HCT116 (cell line): ENCODE results near the gene TAC1. TPM values are rescaled to one million over a fixed set of nuclear protein-coding genes. Genes with fewer than 3 reads are reported as not detected.

Experiments
- ATAC-seq: fragments of 200-7000 bp; cut with Tn5 transposase; 2 replicates; pipeline ENCODE4 v1.9.1; 2020; ENCODE audit warnings: mild to moderate bottlenecking, moderate library complexity
- BruUV-seq: library from RNA; stranded (reverse); fragments of 400-500 nt; replicated peaks from 2 replicates; lab custom pipeline; 2021; lab: Mats Ljungman, UMichigan
- CTCF ChIA-PET: fragments of 300-600 bp; sonication (Branson Sonifier 250); formaldehyde crosslinking; loops from one replicate; lab custom pipeline; 2021; ENCODE audit warnings: antibody characterized with exemption; lab: Charles Lee
- POLR2A ChIA-PET: fragments of 300-600, 350-600 bp; sonication (Branson Sonifier 250); formaldehyde crosslinking; loops from one replicate; lab custom pipeline; 2021; ENCODE audit warnings: antibody characterized with exemption; lab: Charles Lee
- RAD21 ChIA-PET, 2 experiments: fragments of 300-600 bp; sonication (Branson Sonifier 250); formaldehyde crosslinking; loops; one replicate each; lab custom pipeline; 2023; ENCODE audit warnings: low total read pairs in 2 of 2; ENCODE audit not compliant: uncharacterized antibody in 2 of 2, unreplicated experiment in 2 of 2, low non-redundant PET in 1 of 2; lab: Charles Lee
- DNase-seq: peaks from one replicate; pipeline ENCODE4 v3.0.0-alpha.2; 2010; ENCODE audit warnings: low read depth, low spot score
- H2AFZ ChIP-seq: fragments of 200-600 bp; shearing (Covaris generic), sonication (generic); 2 replicates; pipeline ENCODE4 v1.6.1; 2017; ENCODE audit warnings: low read depth, mixed run types, mixed read lengths, antibody characterized with exemption, low read length; ENCODE audit not compliant: poor library complexity, severe bottlenecking
- H3K27ac ChIP-seq: 2 replicates; pipeline ENCODE4 v1.5.1; 2012; ENCODE audit warnings: low read depth, low read length
- H3K27me3 ChIP-seq: fragments of 200-600 bp; sonication (generic); 2 replicates; pipeline ENCODE4 v1.6.1; 2016; ENCODE audit warnings: mixed run types, low read length, mixed read lengths; ENCODE audit not compliant: insufficient read depth
- H3K36me3 ChIP-seq, 2 experiments: fragments of 200-500 bp in 1 of 2; fragments of 200-600 bp in 1 of 2; sonication (Bioruptor generic) in 1 of 2; sonication (generic) in 1 of 2; 2 replicates each; pipeline versions ENCODE4 v1.5.1 to v1.6.1; 2014 to 2016; ENCODE audit warnings: low read length in 2 of 2, inconsistent platforms in 1 of 2, mixed read lengths in 1 of 2, mixed run types in 1 of 2; ENCODE audit not compliant: insufficient read depth in 2 of 2, control insufficient read depth in 1 of 2
- H3K4me1 ChIP-seq, 2 experiments: fragments of 200-600 bp in 1 of 2; sonication (generic) in 1 of 2; 2 replicates each; pipeline versions ENCODE4 v1.5.1 to v1.6.1; 2012 to 2017; ENCODE audit warnings: low read length in 2 of 2, inconsistent platforms in 1 of 2, mild to moderate bottlenecking in 1 of 2, mixed read lengths in 1 of 2, mixed run types in 1 of 2, moderate library complexity in 1 of 2; ENCODE audit not compliant: insufficient read depth in 2 of 2, control insufficient read depth in 1 of 2
- H3K4me2 ChIP-seq: fragments of 200-600 bp; sonication (generic); 2 replicates; pipeline ENCODE4 v1.6.1; 2017; ENCODE audit warnings: mixed run types, low read length, mixed read lengths
- H3K4me3 ChIP-seq, 2 experiments: fragments of 200-600 bp in 1 of 2; sonication (generic) in 1 of 2; replicated peaks in 1 of 2; 2 replicates each; pipeline ENCODE4 v1.5.1; 2011 to 2016; ENCODE audit warnings: low read length in 2 of 2, control low read depth in 1 of 2, low read depth in 1 of 2, mild to moderate bottlenecking in 1 of 2, mixed read lengths in 1 of 2, mixed run types in 1 of 2
- H3K79me2 ChIP-seq: fragments of 200-600 bp; sonication (generic); 2 replicates; pipeline ENCODE4 v1.6.1; 2017; ENCODE audit warnings: mild to moderate bottlenecking, mixed run types, low read length, moderate library complexity, mixed read lengths; ENCODE audit not compliant: insufficient read depth
- H3K9ac ChIP-seq: fragments of 200-600 bp; sonication (generic); 2 replicates; pipeline ENCODE4 v1.6.1; 2016; ENCODE audit warnings: low read length, mixed read lengths
- H3K9me2 ChIP-seq: fragments of 200-600 bp; sonication (generic), shearing (Covaris generic); 2 replicates; pipeline ENCODE4 v1.6.1; 2017; ENCODE audit warnings: mixed run types, mild to moderate bottlenecking, moderate library complexity; ENCODE audit not compliant: insufficient read depth
- H3K9me3 ChIP-seq, 2 experiments: fragments of 200-500 bp in 1 of 2; fragments of 200-600 bp in 1 of 2; sonication (Bioruptor generic) in 1 of 2; sonication (generic) in 1 of 2; 2 replicates each; pipeline ENCODE4 v1.6.1; 2014 to 2017; ENCODE audit warnings: low read length in 2 of 2, mixed read lengths in 2 of 2, inconsistent platforms in 1 of 2, low read depth in 1 of 2, mild to moderate bottlenecking in 1 of 2, mixed run types in 1 of 2, moderate library complexity in 1 of 2; ENCODE audit not compliant: control insufficient read depth in 1 of 2, insufficient read depth in 1 of 2
- H4K20me1 ChIP-seq: fragments of 200-600 bp; sonication (generic), shearing (Covaris generic); 2 replicates; pipeline ENCODE4 v1.6.1; 2017; ENCODE audit warnings: mixed run types, mild to moderate bottlenecking, moderate library complexity; ENCODE audit not compliant: insufficient read depth
- ELF1 ChIP-seq: IDR thresholded peaks from 2 replicates; pipeline ENCODE4 v1.6.1; 2012; ENCODE audit warnings: low read depth, borderline replicate concordance
- EZH2 ChIP-seq: fragments of 200-600 bp; sonication (generic); IDR thresholded peaks from 2 replicates; pipeline ENCODE4 v1.6.1; 2017; ENCODE audit warnings: antibody characterized with exemption, mixed run types
- EZH2phosphoT487 ChIP-seq: fragments of 200-600 bp; IDR thresholded peaks from 2 replicates; pipeline ENCODE4 v1.6.1; 2018; ENCODE audit warnings: antibody characterized with exemption, borderline replicate concordance
- FOSL1 ChIP-seq: IDR thresholded peaks from 2 replicates; pipeline ENCODE4 v1.6.1; 2012; ENCODE audit warnings: low read depth
- POLR2A ChIP-seq: IDR thresholded peaks from 2 replicates; pipeline ENCODE4 v1.7.0; 2011; ENCODE audit warnings: borderline replicate concordance; ENCODE audit not compliant: insufficient read depth, insufficient read length; ENCODE audit errors: extremely low read depth
- POLR2AphosphoS5 ChIP-seq: IDR thresholded peaks from 2 replicates; pipeline ENCODE4 v1.6.1; 2011; ENCODE audit warnings: mild to moderate bottlenecking, low read depth, low read length, moderate library complexity
- RAD21 ChIP-seq: IDR thresholded peaks from 2 replicates; pipeline ENCODE4 v1.6.1; 2012; ENCODE audit warnings: low read depth, mild to moderate bottlenecking
- SP1 ChIP-seq: IDR thresholded peaks from 2 replicates; pipeline ENCODE4 v1.6.1; 2012; ENCODE audit warnings: low read depth
- SRF ChIP-seq: IDR thresholded peaks from 2 replicates; pipeline ENCODE4 v1.6.1; 2012; ENCODE audit warnings: low read depth
- YY1 ChIP-seq: IDR thresholded peaks from 2 replicates; pipeline ENCODE4 v1.6.1; 2011; ENCODE audit warnings: low read length, low read depth, moderate library complexity, mild to moderate bottlenecking; ENCODE audit not compliant: insufficient replicate concordance; ENCODE audit errors: extremely low read depth
- ZFX ChIP-seq: fragments of 450-650 bp; IDR thresholded peaks from 2 replicates; pipeline ENCODE4 v1.6.1; 2017
- intact Hi-C: fragments of 100-400 bp; cut with micrococcal nuclease; formaldehyde crosslinking; loops from 2 replicates; pipeline ENCODE4 v1.10.0; 2022
- total RNA-seq: library from RNA; stranded (reverse); gene quantifications from one replicate; pipeline ENCODE4 v1.2.1, GENCODE V29; 2021; ENCODE audit not compliant: unreplicated experiment
- TF ChIP-seq, protein P1 (sequence below): IDR thresholded peaks from 2 replicates; pipeline ENCODE4 v1.6.1; 2012; ENCODE audit warnings: low read depth
- TF ChIP-seq, protein P2 (sequence below): IDR thresholded peaks from 2 replicates; pipeline ENCODE4 v1.6.1; 2011; ENCODE audit warnings: mild to moderate bottlenecking, low read length, moderate library complexity; ENCODE audit not compliant: insufficient replicate concordance; ENCODE audit errors: extremely low read depth
- TF ChIP-seq, protein P3 (sequence below), 3 experiments: fragments of 200-600 bp in 1 of 3; sonication (generic) in 1 of 3; IDR thresholded peaks in 2 of 3; conservative IDR thresholded peaks in 1 of 3; 2 replicates each; pipeline ENCODE4 v1.5.1; 2012 to 2017; ENCODE audit warnings: low read depth in 2 of 3, low read length in 2 of 3, antibody characterized with exemption in 1 of 3, borderline replicate concordance in 1 of 3, control low read depth in 1 of 3, mild to moderate bottlenecking in 1 of 3, mixed read lengths in 1 of 3, mixed run types in 1 of 3, moderate library complexity in 1 of 3; ENCODE audit not compliant: insufficient read depth in 1 of 3
- TF ChIP-seq, protein P4 (sequence below): IDR thresholded peaks from 2 replicates; pipeline ENCODE4 v1.6.1; 2012
- TF ChIP-seq, protein P5 (sequence below): IDR thresholded peaks from 2 replicates; pipeline ENCODE4 v1.6.1; 2012

Gene TAC1
- total RNA-seq, 1 experiment from 2014 or later = not detected

DNA sequence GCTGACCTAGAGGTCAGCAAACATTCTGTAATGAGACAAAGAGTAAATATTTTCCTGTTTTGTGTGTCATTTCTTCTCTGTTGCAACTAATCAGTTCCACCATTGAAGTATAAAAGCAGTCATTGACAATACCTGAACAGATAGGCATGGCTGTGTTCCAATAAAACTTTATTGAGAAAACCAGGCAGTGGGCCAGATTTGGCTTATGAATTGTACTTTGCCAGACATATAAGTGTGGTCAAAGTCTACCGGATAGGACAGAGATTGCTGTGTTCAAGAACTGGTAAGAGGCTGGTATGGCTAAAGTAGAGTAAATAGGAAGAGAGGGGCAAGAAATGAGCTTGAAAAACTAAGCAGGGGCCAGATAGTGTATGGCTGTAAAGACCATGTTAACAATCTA is 38.3 kb upstream of the TAC1 start:
- BruUV-seq = no TSS peak
- Histone ChIP-seq H4K20me1 (no peaks in the 10 kb centered on the region), H3K4me2 (no peak overlapping the region), H3K27me3 (peaks cover 6% of the 10 kb centered on the region; the same call in 1 of the 2 replicates), H3K9me2 (no peaks in the 10 kb centered on the region), H3K27ac (no peak overlapping the region), H3K79me2 (no peaks in the 10 kb centered on the region), H3K9me3 (no peaks in the 10 kb centered on the region), H3K36me3 (no peaks in the 10 kb centered on the region), H2AFZ (no peak overlapping the region), H3K9ac (no peak overlapping the region), H3K4me3 (no peak overlapping the region), H3K4me1 (no peaks in the 10 kb centered on the region)
- RAD21 ChIA-PET = no interaction called here
- ATAC-seq (no peak), DNase-seq (no peak)
- intact Hi-C loops = no loop called here
- TF ChIP-seq, protein P1, sequence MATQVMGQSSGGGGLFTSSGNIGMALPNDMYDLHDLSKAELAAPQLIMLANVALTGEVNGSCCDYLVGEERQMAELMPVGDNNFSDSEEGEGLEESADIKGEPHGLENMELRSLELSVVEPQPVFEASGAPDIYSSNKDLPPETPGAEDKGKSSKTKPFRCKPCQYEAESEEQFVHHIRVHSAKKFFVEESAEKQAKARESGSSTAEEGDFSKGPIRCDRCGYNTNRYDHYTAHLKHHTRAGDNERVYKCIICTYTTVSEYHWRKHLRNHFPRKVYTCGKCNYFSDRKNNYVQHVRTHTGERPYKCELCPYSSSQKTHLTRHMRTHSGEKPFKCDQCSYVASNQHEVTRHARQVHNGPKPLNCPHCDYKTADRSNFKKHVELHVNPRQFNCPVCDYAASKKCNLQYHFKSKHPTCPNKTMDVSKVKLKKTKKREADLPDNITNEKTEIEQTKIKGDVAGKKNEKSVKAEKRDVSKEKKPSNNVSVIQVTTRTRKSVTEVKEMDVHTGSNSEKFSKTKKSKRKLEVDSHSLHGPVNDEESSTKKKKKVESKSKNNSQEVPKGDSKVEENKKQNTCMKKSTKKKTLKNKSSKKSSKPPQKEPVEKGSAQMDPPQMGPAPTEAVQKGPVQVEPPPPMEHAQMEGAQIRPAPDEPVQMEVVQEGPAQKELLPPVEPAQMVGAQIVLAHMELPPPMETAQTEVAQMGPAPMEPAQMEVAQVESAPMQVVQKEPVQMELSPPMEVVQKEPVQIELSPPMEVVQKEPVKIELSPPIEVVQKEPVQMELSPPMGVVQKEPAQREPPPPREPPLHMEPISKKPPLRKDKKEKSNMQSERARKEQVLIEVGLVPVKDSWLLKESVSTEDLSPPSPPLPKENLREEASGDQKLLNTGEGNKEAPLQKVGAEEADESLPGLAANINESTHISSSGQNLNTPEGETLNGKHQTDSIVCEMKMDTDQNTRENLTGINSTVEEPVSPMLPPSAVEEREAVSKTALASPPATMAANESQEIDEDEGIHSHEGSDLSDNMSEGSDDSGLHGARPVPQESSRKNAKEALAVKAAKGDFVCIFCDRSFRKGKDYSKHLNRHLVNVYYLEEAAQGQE = no peak
- TF ChIP-seq FOSL1 (no peak), SP1 (no peak), POLR2A (no peak), ZFX (no peak), ELF1 (no peak), YY1 (no peak), EZH2phosphoT487 (no peak), SRF (no peak), POLR2AphosphoS5 (no peak), EZH2 (no peak), RAD21 (no peak)
- TF ChIP-seq, protein P2, sequence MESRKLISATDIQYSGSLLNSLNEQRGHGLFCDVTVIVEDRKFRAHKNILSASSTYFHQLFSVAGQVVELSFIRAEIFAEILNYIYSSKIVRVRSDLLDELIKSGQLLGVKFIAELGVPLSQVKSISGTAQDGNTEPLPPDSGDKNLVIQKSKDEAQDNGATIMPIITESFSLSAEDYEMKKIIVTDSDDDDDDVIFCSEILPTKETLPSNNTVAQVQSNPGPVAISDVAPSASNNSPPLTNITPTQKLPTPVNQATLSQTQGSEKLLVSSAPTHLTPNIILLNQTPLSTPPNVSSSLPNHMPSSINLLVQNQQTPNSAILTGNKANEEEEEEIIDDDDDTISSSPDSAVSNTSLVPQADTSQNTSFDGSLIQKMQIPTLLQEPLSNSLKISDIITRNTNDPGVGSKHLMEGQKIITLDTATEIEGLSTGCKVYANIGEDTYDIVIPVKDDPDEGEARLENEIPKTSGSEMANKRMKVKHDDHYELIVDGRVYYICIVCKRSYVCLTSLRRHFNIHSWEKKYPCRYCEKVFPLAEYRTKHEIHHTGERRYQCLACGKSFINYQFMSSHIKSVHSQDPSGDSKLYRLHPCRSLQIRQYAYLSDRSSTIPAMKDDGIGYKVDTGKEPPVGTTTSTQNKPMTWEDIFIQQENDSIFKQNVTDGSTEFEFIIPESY = no peak
- TF ChIP-seq, protein P3, sequence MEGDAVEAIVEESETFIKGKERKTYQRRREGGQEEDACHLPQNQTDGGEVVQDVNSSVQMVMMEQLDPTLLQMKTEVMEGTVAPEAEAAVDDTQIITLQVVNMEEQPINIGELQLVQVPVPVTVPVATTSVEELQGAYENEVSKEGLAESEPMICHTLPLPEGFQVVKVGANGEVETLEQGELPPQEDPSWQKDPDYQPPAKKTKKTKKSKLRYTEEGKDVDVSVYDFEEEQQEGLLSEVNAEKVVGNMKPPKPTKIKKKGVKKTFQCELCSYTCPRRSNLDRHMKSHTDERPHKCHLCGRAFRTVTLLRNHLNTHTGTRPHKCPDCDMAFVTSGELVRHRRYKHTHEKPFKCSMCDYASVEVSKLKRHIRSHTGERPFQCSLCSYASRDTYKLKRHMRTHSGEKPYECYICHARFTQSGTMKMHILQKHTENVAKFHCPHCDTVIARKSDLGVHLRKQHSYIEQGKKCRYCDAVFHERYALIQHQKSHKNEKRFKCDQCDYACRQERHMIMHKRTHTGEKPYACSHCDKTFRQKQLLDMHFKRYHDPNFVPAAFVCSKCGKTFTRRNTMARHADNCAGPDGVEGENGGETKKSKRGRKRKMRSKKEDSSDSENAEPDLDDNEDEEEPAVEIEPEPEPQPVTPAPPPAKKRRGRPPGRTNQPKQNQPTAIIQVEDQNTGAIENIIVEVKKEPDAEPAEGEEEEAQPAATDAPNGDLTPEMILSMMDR (IDR thresholded peaks at IDR 0.05 in 2 of 3, conservative IDR thresholded peaks at IDR 0.05 in 1 of 3; ENCODE audit: borderline replicate concordance in 1 of 3, insufficient read depth in 1 of 3, low read depth in 2 of 3, low read length in 2 of 3) = no peak
- TF ChIP-seq, protein P4, sequence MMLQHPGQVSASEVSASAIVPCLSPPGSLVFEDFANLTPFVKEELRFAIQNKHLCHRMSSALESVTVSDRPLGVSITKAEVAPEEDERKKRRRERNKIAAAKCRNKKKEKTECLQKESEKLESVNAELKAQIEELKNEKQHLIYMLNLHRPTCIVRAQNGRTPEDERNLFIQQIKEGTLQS = no peak
- TF ChIP-seq, protein P5, sequence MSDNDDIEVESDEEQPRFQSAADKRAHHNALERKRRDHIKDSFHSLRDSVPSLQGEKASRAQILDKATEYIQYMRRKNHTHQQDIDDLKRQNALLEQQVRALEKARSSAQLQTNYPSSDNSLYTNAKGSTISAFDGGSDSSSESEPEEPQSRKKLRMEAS = no peak
- POLR2A ChIA-PET = no interaction called here
- CTCF ChIA-PET = no interaction called here
